HG03039 (cell line): ENCODE measurements around the gene CLASP1.

ENCODE experiments used
- ATAC-seq: cut with Tn5 transposase; IDR thresholded peaks from one replicate; pipeline ENCODE4 v1.9.1; 2021; ENCODE audit warnings: mild to moderate bottlenecking, moderate library complexity; ENCODE audit not compliant: unreplicated experiment

Gene CLASP1

DNA sequence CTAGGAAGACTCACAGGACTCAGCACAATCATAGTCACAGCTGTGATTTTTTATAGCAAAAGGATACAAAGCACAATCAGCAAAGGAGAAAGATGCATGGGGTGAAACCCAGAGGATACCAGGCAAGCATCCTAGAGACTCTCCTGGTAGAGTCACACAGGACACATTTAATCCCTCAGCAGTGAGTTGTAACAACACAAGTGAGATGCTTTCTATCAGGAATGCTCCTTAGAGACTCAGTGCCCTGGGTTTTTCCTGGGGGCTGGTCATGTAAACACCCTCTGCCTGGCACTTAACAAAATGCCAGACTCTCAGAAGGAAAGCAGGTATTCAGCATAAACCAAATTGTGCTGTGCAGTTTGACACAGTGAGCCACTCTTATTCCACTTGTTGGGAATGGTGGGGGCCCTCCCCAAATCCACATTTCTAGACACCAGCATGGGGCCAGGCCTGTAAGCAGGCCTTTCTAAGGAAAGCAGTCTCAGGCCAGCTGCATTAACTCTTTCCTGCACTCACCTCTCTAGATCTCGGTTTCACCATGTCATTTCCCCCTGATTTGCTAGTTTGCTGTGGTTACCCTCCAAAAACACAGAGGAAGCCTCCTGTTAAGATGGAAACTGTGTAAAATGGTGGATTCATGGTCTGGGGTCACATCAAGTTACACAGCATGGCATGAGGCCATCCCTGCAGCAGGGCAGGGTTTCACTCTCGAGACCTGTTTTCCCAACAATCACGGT lies 135.5 kb downstream of the CLASP1 start:
- no peak for ATAC-seq

- no peak for ATAC-seq
Measured at GRCh38 chr2:121510857-121511256, 138.4 kb downstream of the CLASP1 start.

- no peak for ATAC-seq
Measured at GRCh38 chr2:121506621-121507020, 142.6 kb downstream of the CLASP1 start.

DNA sequence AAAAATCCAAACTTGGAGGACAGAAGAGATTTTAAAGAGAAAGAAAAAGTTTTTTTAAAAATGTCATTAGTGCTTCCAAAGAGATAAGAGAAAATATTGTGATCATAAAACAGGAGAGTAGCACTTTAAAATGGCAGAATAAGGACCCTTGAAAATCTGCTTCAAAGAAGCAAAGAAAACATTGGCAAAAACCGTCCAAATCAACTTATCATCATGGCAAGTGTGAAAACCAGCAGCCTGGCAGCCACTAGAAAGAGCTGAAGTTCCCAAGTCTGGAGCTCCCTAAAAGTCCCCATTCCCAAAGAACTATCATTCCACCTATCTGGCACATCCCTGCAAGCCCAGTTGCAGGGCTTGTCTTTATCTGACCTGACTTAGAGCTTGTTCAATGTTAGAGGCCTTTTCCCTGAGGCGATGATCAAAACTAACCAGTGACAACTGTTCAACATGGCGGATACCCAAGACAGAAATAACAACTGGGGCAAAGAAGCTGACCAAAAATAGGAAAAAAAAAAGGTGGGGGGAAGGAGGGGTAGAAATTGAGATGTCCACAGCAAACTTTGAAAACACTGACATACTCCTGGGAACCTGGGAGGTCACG lies 143.2 kb downstream of the CLASP1 start:
- ATAC-seq: no peak

DNA sequence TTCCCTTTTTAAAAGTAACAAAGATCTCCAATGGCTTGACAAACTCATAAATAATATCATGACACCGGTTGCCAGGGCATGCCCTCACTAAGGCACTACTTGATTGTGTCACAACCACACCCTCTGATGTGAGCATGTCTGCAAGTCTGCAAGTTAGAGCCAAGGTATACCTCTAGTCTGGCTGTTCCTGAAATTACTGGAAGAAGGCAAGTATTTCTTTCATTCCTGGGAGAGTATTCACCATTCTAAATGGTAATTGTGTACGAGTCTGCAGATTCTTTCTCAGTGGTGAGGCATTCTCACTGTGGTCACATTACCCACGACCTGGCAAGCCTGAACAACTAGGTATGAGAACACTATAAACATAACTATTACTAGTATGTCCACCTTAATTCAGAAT lies 144.3 kb downstream of the CLASP1 start:
- no peak for ATAC-seq

DNA sequence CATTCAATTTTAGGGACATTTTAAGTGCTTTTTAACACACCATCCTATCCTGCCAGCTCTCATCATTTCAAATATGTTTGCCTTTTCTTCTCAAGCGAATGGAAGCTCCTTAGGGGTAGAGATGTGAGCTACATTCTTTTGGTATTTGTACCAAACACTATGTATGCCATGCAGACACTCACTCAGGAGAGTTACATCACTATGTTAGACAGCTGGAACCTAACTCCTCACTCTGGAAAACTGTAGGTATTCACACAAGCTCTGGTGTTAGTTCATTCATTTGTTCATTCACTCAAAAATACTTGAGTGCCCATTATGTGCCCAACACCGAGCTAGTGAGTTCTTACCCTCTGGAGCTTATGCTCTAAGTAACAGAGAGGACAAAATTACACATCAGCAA lies 144.9 kb downstream of the CLASP1 start:
- ATAC-seq: no peak

DNA sequence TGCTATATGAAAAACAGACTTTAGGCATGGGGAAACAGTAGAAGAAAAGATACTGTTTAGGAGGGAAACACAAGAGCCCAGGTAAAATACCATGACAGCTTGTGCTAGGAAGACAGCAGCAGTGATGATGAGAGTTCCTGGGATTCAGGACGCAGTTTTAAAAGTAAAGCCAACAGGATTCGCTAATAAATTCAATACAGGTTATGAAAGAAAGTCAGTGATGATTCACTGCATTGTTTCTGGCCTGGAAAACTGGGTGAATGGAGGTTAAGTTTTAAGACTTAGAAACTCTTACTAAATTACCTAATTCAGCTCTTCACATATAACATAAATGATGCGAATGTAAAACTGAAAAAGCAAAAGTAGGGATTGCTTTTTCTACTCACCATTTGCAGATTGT lies 146.5 kb downstream of the CLASP1 start:
- no peak for ATAC-seq

DNA sequence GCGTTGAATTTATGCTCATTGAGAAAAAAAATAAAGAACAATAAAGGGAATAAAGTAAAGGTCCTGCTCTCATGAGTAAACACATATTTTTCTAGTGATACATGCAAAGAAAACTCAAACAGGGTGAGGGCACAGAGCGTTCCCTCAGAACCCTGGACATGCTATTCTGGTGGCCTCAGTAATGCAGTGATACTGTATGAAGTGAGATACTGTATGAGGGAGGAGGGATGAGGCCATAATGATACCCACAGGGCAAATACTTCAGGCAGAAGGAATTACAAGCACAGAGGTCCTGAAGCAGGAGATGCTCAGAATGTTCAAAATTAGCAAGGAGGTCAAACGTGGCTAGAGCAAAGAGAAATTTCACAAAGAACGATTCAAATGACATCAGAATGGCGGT lies 147.0 kb downstream of the CLASP1 start:
- ATAC-seq: no peak

- ATAC-seq: no peak
Measured at GRCh38 chr2:121501554-121501953, 147.7 kb downstream of the CLASP1 start.

- ATAC-seq: no peak
Measured at GRCh38 chr2:121501031-121501430, 148.2 kb downstream of the CLASP1 start.

DNA sequence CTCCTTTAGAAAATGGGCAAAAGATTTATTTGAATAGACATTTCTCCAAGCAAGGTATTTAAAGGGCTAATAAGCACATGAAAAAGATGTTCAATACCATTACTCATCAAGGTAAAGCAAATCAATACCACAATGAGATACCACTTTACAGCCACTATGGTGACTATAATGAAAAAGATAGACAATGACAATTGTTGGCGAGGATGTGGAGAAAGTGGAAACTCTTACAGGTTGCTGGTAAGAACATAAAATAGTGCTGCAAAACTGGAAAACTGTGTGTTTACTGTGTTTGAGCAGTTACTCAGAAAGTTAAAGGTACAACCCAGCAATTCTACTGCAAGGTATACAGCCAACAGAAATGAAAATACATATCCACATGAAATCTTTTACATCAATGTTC lies 150.5 kb downstream of the CLASP1 start:
- no peak for ATAC-seq

- ATAC-seq: no peak
Measured at GRCh38 chr2:121492409-121492808, 156.9 kb downstream of the CLASP1 start.

DNA sequence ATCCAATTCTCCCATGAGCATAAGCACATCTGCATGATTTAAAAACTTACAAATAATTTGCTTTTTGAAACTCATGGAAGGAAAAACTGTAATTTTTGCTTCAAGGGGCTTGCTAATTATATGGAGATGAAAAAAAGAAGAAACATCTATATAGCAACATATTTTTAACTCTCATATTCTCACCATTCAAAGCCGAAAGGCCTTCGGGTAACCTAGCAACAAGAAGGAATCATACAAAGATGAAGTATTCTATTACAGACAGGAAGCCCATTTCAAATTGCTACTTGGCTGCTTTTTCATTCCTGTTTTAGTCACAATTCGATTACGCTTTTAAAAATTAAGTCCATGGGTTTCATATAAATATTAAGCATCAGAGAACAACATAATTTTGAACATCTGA lies 157.7 kb downstream of the CLASP1 start:
- no peak for ATAC-seq

- ATAC-seq: no peak
Measured at GRCh38 chr2:121490584-121491133, 158.6 kb downstream of the CLASP1 start.

- no peak for ATAC-seq
Measured at GRCh38 chr2:121489911-121490583, 159.2 kb downstream of the CLASP1 start.

DNA sequence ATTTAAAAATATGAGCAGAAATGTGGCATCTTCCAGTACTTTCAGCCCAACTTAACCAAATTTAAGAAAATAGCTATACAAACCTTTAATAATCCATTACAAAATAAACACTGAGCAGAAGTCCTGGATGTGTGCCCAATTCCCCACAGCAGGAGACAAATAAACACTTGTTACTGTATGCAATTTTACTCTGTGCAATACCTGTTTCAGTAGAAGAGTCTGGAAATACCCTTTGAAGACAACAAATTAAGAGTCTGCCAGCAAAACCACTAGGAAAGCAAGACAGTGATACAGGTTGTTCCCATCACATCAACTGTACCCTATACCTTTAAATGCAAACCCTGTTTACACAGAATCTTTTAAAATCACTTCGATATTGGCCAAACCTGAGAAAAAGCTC lies 160.0 kb downstream of the CLASP1 start:
- no peak for ATAC-seq

DNA sequence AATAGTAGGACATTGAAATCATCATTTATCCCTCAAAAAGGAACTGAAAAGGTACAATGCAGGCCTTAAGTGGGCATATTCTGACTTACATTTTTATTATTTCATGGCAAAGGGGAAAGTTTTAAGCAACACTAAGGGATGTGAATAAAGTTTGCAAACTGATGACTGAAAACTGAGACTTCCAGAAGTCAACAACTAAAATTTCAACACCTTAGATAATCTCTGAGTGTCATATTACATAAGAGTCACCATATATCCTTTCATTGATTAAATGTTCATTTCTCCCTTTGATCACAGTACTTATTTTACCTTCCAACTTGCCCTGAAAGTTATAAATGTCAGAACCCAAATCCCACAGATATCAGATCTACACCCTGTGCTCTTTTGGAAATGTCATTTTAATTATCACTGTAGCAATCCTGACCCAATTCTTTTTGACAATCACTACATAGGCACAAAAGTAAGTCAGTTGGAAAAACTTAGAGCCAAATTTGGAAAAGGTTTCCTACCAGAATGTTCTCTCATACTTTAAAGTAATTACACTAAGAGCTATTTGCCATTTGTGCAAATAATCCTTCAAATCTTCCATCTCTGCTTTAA lies 163.0 kb downstream of the CLASP1 start:
- ATAC-seq: no peak

DNA sequence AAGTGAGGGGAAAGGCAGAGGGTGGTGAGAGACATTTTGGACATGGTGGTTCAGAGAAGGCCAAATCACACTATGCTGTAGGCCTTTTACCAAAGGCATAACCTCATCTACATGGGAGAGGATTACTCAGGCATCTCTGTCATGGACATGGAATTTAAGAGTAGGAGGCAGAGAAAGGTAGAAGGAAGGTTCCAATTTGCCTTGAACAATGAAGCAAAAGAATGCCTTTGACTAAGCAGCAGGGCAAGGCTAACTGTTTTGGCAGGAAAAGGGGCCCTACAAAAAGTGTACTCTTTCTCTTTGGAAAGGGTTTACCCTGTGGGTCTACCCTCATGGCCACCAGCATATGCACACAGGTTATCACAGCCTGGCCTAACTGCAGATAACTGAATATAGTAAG lies 164.2 kb downstream of the CLASP1 start:
- no peak for ATAC-seq

- no peak for ATAC-seq
Measured at GRCh38 chr2:121483846-121484245, 165.4 kb downstream of the CLASP1 start.

DNA sequence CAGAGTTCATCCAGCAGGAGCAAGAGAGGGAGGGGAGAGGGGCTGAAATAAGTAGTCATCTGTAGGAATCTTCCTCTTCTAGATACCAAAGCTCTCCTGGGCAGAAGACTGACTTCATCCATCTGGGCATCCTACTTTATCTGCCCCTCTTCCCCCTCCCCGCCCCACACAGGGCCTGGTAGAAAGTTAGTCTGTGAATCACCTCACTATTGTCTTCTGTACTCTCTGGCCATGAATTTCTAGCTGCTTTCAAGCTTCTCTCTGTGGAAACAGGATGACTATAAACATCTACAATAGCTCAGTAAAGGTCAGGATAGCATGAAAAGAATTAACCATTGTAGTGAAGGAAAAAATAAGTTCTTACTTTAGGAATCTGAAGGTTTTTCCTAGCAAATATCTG lies 166.2 kb downstream of the CLASP1 start:
- ATAC-seq: no peak

DNA sequence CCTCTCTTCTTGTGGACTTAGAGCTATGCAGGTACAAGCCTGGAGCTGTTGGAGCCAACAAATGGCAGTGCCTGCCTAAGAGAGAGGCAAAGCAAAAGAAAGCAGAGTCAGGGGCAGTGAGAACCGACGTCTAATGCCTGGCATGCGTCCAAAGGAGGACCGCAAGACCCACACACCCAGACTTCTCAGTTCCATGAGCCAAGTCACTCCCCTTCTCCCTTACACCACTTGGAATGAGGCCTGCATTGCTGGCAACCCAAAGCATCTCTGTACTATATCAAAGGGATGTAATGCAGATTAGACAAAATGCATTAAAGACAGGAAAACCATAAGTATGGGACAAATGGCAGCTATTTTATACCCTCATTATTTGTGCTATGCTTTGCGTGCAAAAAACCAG lies 168.4 kb downstream of the CLASP1 start:
- no peak for ATAC-seq
